ENCODE results near the gene NKD2.

NKD2 gene

DNA sequence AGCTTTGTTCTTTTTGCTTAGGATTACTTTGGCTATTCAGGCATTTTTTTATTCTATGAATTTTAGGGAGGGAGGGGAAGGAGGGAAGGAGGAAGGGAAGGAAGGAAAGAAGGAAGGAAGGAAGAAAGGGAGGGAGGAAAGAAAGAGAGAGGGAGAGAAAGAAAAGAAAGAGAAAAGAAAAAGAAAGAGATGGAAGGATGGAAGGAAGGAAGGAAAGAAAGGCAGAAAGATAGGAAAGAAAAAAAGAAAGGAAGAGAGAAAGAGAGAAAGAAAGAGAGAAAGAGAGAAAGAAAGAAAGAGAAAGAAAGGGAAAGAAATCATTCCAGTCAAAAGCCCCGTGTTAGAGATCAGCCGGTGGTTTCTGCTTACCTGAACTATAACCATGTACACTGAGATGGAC lies 20.8 kb upstream of the NKD2 start:
- Histone ChIP-seq H3K36me3 (ENCODE audit: insufficient read depth, insufficient read length, low read length) (no peaks in the 10 kb centered on the region), H3K4me3 (ENCODE audit: insufficient read length, low read depth) (no peak overlapping the region), H3K27me3 (ENCODE audit: insufficient read depth, insufficient read length) (no peaks in the 10 kb centered on the region), H3K9me3 (ENCODE audit: insufficient read depth, low read length) (no peaks in the 10 kb centered on the region), H3K9ac (ENCODE audit: insufficient read length, low read depth) (no peak overlapping the region), H3K4me1 (ENCODE audit: insufficient read depth, insufficient read length) (no peaks in the 10 kb centered on the region)
- DNase-seq (ENCODE audit: low read depth, low spot score): no peak
- TF ChIP-seq YY1 (IDR thresholded peaks at IDR 0.05; ENCODE audit: insufficient read depth, insufficient read length): no peak
- TF ChIP-seq ZNF274 (IDR thresholded peaks at IDR 0.05; ENCODE audit: low read depth, low read length): no peak
- TF ChIP-seq SUZ12 (IDR thresholded peaks at IDR 0.05; ENCODE audit: extremely low read depth, insufficient read depth, insufficient read length): no peak

DNA sequence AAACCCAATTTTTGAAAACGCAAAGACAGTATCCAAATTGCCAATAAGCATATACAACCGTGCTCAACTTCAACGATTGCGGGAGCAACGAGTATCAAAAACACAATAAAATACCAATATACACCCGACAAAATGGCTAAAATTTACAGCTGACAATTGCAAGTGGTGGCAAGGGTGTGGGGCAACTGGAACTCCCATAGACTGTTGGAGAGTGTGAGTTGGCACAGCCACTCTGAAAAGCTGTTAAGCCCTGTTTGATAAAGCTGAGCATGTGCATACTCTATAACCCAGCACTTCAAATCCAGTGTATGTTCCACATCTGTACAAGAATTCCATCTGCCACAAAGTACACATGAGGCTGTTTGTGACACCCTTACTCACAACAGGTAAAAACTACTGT lies 20.3 kb upstream of the NKD2 start:
- H3K4me1 ChIP-seq (ENCODE audit: insufficient read depth, insufficient read length): no peaks in the 10 kb centered on the region
- DNase-seq (ENCODE audit: low read depth, low spot score): no peak
- H3K4me3 ChIP-seq (ENCODE audit: insufficient read length, low read depth): no peak overlapping the region
- TF ChIP-seq ZNF274 (IDR thresholded peaks at IDR 0.05; ENCODE audit: low read depth, low read length) (no peak), YY1 (IDR thresholded peaks at IDR 0.05; ENCODE audit: insufficient read depth, insufficient read length) (no peak), SUZ12 (IDR thresholded peaks at IDR 0.05; ENCODE audit: extremely low read depth, insufficient read depth, insufficient read length) (no peak)
- H3K9ac ChIP-seq (ENCODE audit: insufficient read length, low read depth): no peak overlapping the region
- no peaks in the 10 kb centered on the region for H3K36me3 ChIP-seq (ENCODE audit: insufficient read depth, insufficient read length, low read length)
- no peaks in the 10 kb centered on the region for H3K9me3 ChIP-seq (ENCODE audit: insufficient read depth, low read length)
- no peaks in the 10 kb centered on the region for H3K27me3 ChIP-seq (ENCODE audit: insufficient read depth, insufficient read length)

- Histone ChIP-seq H3K4me1 (ENCODE audit: insufficient read depth, insufficient read length) (peaks cover 2% of the 10 kb centered on the region), H3K4me3 (ENCODE audit: insufficient read length, low read depth) (no peak overlapping the region), H3K9ac (ENCODE audit: insufficient read length, low read depth) (no peak overlapping the region), H3K9me3 (ENCODE audit: insufficient read depth, low read length) (no peaks in the 10 kb centered on the region), H3K36me3 (ENCODE audit: insufficient read depth, insufficient read length, low read length) (no peaks in the 10 kb centered on the region), H3K27me3 (ENCODE audit: insufficient read depth, insufficient read length) (no peaks in the 10 kb centered on the region)
- DNase-seq (ENCODE audit: low read depth, low spot score): no peak
- no peak for TF ChIP-seq ZNF274 (IDR thresholded peaks at IDR 0.05; ENCODE audit: low read depth, low read length)
- no peak for TF ChIP-seq YY1 (IDR thresholded peaks at IDR 0.05; ENCODE audit: insufficient read depth, insufficient read length)
- no peak for TF ChIP-seq SUZ12 (IDR thresholded peaks at IDR 0.05; ENCODE audit: extremely low read depth, insufficient read depth, insufficient read length)
Measured at GRCh38 chr5:989961-990530, 18.6 kb upstream of the NKD2 start.

DNA sequence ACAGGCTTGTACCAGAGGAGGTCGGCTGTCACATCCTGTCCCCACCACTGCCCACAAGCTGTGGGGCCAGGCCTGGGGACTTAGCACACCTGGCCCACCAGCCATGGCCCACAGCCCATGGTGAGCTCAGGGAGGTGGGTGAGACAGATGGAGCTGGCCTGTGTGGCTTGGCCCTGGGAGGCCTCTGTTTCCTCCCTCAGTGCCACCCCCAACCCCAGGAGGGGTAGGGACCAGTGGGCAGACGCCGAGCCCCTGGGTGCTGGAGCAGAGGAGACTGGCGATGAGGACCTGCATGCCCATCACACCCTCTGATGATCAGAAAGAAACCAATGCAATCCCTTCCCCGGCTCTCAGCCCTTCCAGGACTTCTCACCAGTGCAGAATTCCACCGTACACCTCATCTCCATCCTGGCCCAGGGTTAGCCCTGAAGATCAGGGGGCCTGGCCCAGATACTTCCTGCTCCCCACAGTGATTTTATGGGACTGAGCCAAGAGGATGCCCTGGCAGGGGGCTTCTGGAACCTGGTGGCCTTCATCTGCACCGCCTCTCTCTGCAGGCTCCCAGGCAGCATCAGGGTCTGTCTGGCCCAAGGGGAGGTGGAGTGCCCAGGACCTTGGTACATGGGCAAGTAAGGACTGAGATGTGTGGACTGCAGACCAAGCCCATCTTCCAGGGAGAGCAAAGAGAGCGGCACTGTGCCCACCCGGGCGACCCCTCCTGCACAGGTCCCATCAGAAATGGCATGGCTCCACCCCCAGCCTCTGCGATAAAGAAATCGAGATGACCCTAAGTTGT lies 16.9 kb upstream of the NKD2 start:
- DNase-seq (ENCODE audit: low read depth, low spot score): no peak
- no peaks in the 10 kb centered on the region for H3K27me3 ChIP-seq (ENCODE audit: insufficient read depth, insufficient read length)
- H3K9me3 ChIP-seq (ENCODE audit: insufficient read depth, low read length): no peaks in the 10 kb centered on the region
- no peak overlapping the region for H3K4me3 ChIP-seq (ENCODE audit: insufficient read length, low read depth)
- peaks cover 2% of the 10 kb centered on the region for H3K4me1 ChIP-seq (ENCODE audit: insufficient read depth, insufficient read length)
- H3K36me3 ChIP-seq (ENCODE audit: insufficient read depth, insufficient read length, low read length): no peaks in the 10 kb centered on the region
- no peak overlapping the region for H3K9ac ChIP-seq (ENCODE audit: insufficient read length, low read depth)
- TF ChIP-seq YY1 (IDR thresholded peaks at IDR 0.05; ENCODE audit: insufficient read depth, insufficient read length): no peak
- TF ChIP-seq SUZ12 (IDR thresholded peaks at IDR 0.05; ENCODE audit: extremely low read depth, insufficient read depth, insufficient read length): no peak
- no peak for TF ChIP-seq ZNF274 (IDR thresholded peaks at IDR 0.05; ENCODE audit: low read depth, low read length)

DNA sequence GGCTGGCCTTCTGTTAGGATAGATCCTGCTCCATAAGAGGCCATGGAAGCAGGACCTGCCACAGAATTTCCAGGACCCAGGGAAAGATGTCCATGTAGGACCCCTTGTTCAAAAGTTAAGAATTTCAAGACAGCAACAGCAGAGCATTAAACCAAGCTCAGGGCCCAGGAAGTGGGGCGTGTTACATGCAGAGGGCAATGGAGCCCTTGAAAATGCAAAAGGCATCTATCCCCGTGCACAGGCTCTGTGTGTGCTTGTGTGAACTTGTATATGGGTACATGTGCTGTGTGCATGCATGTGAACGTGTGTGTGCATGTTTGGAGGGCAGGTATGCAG lies 14.4 kb upstream of the NKD2 start:
- peaks cover 2% of the 10 kb centered on the region for H3K4me1 ChIP-seq (ENCODE audit: insufficient read depth, insufficient read length)

GRCh38 chr5:994821-995220 lies 13.8 kb upstream of the NKD2 start:
- H3K4me3 ChIP-seq (ENCODE audit: insufficient read length, low read depth): no peak overlapping the region
- DNase-seq (ENCODE audit: low read depth, low spot score): no peak
- TF ChIP-seq ZNF274 (IDR thresholded peaks at IDR 0.05; ENCODE audit: low read depth, low read length) (no peak), SUZ12 (IDR thresholded peaks at IDR 0.05; ENCODE audit: extremely low read depth, insufficient read depth, insufficient read length) (no peak), YY1 (IDR thresholded peaks at IDR 0.05; ENCODE audit: insufficient read depth, insufficient read length) (no peak)
- H3K9ac ChIP-seq (ENCODE audit: insufficient read length, low read depth): no peak overlapping the region
- H3K4me1 ChIP-seq (ENCODE audit: insufficient read depth, insufficient read length): peaks cover 2% of the 10 kb centered on the region
- H3K9me3 ChIP-seq (ENCODE audit: insufficient read depth, low read length): no peaks in the 10 kb centered on the region
- no peaks in the 10 kb centered on the region for H3K27me3 ChIP-seq (ENCODE audit: insufficient read depth, insufficient read length)
- no peaks in the 10 kb centered on the region for H3K36me3 ChIP-seq (ENCODE audit: insufficient read depth, insufficient read length, low read length)

More for the DNA sequence above, 14.4 kb upstream of the NKD2 start:
- DNase-seq (ENCODE audit: low read depth, low spot score): no peak
- Histone ChIP-seq H3K9ac (ENCODE audit: insufficient read length, low read depth) (no peak overlapping the region), H3K27me3 (ENCODE audit: insufficient read depth, insufficient read length) (no peaks in the 10 kb centered on the region), H3K4me3 (ENCODE audit: insufficient read length, low read depth) (no peak overlapping the region), H3K9me3 (ENCODE audit: insufficient read depth, low read length) (no peaks in the 10 kb centered on the region), H3K36me3 (ENCODE audit: insufficient read depth, insufficient read length, low read length) (no peaks in the 10 kb centered on the region)
- TF ChIP-seq YY1 (IDR thresholded peaks at IDR 0.05; ENCODE audit: insufficient read depth, insufficient read length) (no peak), SUZ12 (IDR thresholded peaks at IDR 0.05; ENCODE audit: extremely low read depth, insufficient read depth, insufficient read length) (no peak), ZNF274 (IDR thresholded peaks at IDR 0.05; ENCODE audit: low read depth, low read length) (no peak)

DNA sequence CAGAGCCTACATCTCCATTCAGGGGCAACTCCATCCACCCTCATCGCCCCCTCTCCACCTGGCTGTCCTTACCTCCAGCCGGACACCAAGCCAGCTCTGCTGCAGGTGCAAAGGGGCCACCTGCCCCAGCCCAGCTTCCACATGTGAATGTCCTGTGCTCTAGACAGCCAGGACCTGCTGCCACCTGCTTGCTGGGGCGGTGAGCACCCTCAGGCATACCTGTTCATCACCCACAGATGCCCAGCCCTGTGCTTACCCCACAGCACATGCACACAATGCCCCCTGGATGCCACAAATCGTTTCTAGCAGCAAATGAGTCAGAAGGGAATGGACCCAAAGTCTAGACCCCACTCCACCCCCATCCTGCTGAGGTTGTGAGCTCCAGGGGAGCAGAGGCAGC lies 13.3 kb upstream of the NKD2 start:
- no peak overlapping the region for H3K4me3 ChIP-seq (ENCODE audit: insufficient read length, low read depth)
- H3K36me3 ChIP-seq (ENCODE audit: insufficient read depth, insufficient read length, low read length): no peaks in the 10 kb centered on the region
- TF ChIP-seq YY1 (IDR thresholded peaks at IDR 0.05; ENCODE audit: insufficient read depth, insufficient read length): no peak
- no peak for TF ChIP-seq ZNF274 (IDR thresholded peaks at IDR 0.05; ENCODE audit: low read depth, low read length)
- TF ChIP-seq SUZ12 (IDR thresholded peaks at IDR 0.05; ENCODE audit: extremely low read depth, insufficient read depth, insufficient read length): no peak
- H3K27me3 ChIP-seq (ENCODE audit: insufficient read depth, insufficient read length): no peaks in the 10 kb centered on the region
- peaks cover 2% of the 10 kb centered on the region for H3K4me1 ChIP-seq (ENCODE audit: insufficient read depth, insufficient read length)
- no peak overlapping the region for H3K9ac ChIP-seq (ENCODE audit: insufficient read length, low read depth)
- H3K9me3 ChIP-seq (ENCODE audit: insufficient read depth, low read length): no peaks in the 10 kb centered on the region
- DNase-seq (ENCODE audit: low read depth, low spot score): no peak
